Stimulated activated naive B cell treated with anti-CD40 and anti-IgM and Interleukin-4, amounts not matched to agents 10 μg/mL and 1 μg/mL and 100 μg/mL, for 72 hours (primary cell): ENCODE results near the gene RPS4Y2.

ENCODE experiments used
- ATAC-seq, 2 donors: fragments of 150-1000 bp; cut with Tn5 transposase; replicated peaks; 2 replicates each; pipeline ENCODE4 v1.10.0; 2021; ENCODE audit warnings: moderate library complexity in 1 of 2
- DNase-seq: peaks from one replicate; pipeline ENCODE4 v3.0.0; 2021
- H3K27ac Mint-ChIP-seq: one replicate; pipeline ENCODE4 v1.8.0; 2022; ENCODE audit warnings: mild to moderate bottlenecking, mixed read lengths
- H3K27me3 Mint-ChIP-seq, 2 donors: one replicate each; pipeline ENCODE4 v1.8.0; 2022; ENCODE audit warnings: mixed read lengths in 2 of 2
- H3K36me3 Mint-ChIP-seq, 2 donors: one replicate each; pipeline ENCODE4 v1.8.0; 2022; ENCODE audit warnings: mixed read lengths in 2 of 2, mild to moderate bottlenecking in 1 of 2
- H3K4me1 Mint-ChIP-seq, 2 donors: one replicate each; pipeline ENCODE4 v1.8.0; 2022; ENCODE audit warnings: mixed read lengths in 2 of 2, mild to moderate bottlenecking in 1 of 2
- H3K4me3 Mint-ChIP-seq, 2 donors: one replicate each; pipeline ENCODE4 v1.8.0; 2022; ENCODE audit warnings: mild to moderate bottlenecking in 2 of 2, mixed read lengths in 2 of 2, moderate library complexity in 1 of 2
- H3K9me3 Mint-ChIP-seq, 2 donors: one replicate each; pipeline ENCODE4 v1.8.0; 2022; ENCODE audit warnings: mixed read lengths in 2 of 2, mild to moderate bottlenecking in 1 of 2

The RPS4Y2 gene

DNA sequence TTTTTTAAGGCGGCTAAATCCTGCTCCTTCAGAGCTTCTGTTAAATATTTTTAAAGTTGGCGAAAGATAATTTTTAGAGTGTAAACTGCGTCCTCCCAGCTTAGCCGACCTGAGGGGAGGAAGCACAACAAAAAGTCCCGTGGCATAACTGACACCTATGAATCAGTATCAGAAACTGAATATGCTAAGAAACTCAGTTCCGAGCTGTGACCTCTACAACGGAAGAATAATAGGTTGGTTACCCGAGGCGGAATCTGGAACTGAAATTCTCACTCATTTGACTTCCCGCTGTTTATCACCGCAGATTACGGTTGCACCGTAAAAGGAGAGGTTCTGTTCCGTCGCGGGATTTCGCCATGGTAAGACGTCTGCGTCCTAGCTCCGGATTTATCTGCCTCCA, at the start of gene RPS4Y2:
RPS4Y2 (plus strand) TSS at position 301 of the 400 bp plus-strand sequence; CDS start at position 357, 56 bp downstream.
- ATAC-seq (no peak), DNase-seq (no peak)
- Mint-ChIP-seq H3K9me3 (peaks cover 0 to 2% of the 10 kb centered on the region in 2 donors), H3K36me3 (peaks cover 0 to 1% of the 10 kb centered on the region in 2 donors), H3K4me1 (no peaks in the 10 kb centered on the region), H3K27ac (no peak within 1 kb of the TSS), H3K27me3 (no peaks in the 10 kb centered on the region), H3K4me3 (no peak within 1 kb of the TSS)

GRCh38 chrY:20714391-20714790, 41.5 kb upstream of the RPS4Y2 start:
- peaks cover 0 to 10% of the 10 kb centered on the region in 2 donors for H3K9me3 Mint-ChIP-seq
- no peak overlapping the region for H3K4me3 Mint-ChIP-seq
- DNase-seq (no peak), ATAC-seq (peak in 1 of 2 donors; percentile 100)
- H3K36me3 Mint-ChIP-seq: peaks cover 0 to 4% of the 10 kb centered on the region in 2 donors
- H3K27ac Mint-ChIP-seq: no peak overlapping the region
- H3K27me3 Mint-ChIP-seq: no peaks in the 10 kb centered on the region
- peaks cover 0 to 5% of the 10 kb centered on the region in 2 donors for H3K4me1 Mint-ChIP-seq

- H3K27ac Mint-ChIP-seq: no peak overlapping the region
- peaks cover 0 to 3% of the 10 kb centered on the region in 2 donors for H3K9me3 Mint-ChIP-seq
- peak in 1 of 2 donors; percentile 93 for ATAC-seq
- no peaks in the 10 kb centered on the region for H3K27me3 Mint-ChIP-seq
- peaks cover 0 to 40% of the 10 kb centered on the region in 2 donors for H3K4me1 Mint-ChIP-seq
- H3K36me3 Mint-ChIP-seq: no peaks in the 10 kb centered on the region
- DNase-seq: no peak
- no peak overlapping the region for H3K4me3 Mint-ChIP-seq
Observed at GRCh38 chrY:20726184-20726907, 29.6 kb upstream of the RPS4Y2 start.

DNA sequence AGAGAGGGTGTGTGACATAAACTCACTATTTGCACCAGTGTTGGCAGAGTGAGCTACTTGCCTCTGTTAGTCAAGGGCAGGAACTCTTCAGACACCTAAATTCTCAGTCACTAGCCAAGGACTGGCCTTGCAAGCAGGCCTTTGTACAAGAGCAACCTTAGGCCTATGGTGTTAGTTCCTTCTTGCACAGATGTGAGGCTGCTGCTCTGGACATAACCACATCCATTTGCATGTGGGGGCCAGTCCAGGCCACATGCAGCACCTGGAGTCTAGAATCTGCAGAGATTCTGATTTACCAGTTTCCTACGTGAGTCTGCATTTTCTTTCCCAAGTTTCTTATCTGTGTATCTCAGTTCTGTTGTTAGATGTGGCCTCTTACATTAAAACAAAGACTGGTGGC, 20.7 kb upstream of the RPS4Y2 start:
- peak in 1 of 2 donors; percentile 77 for ATAC-seq
- Mint-ChIP-seq H3K36me3 (no peaks in the 10 kb centered on the region), H3K4me1 (peaks cover 0 to 61% of the 10 kb centered on the region in 2 donors), H3K27ac (no peak overlapping the region), H3K4me3 (no peak overlapping the region), H3K9me3 (peaks cover 0 to 1% of the 10 kb centered on the region in 2 donors), H3K27me3 (no peaks in the 10 kb centered on the region)
- no peak for DNase-seq

DNA sequence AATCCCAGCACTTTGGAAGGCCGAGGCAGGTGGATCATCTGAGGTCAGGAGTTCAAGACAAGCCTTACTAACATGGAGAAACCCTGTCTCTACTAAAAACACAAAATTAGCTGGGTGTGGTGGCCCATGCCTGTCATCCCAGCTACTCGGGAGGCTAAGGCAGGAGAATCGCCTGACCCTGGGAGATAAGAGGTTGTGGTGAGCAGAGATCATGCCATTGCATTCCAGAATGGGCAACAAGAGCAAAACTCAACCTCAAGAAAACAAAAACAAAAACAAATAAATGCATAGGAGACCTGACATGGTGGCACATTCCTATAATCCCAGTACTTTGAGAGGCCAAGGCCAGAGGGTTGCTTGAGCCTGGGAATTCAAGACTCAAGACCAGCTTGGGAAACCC, 16.1 kb upstream of the RPS4Y2 start:
- H3K27me3 Mint-ChIP-seq: no peaks in the 10 kb centered on the region
- H3K9me3 Mint-ChIP-seq: peaks cover 0 to 1% of the 10 kb centered on the region in 2 donors
- no peaks in the 10 kb centered on the region for H3K36me3 Mint-ChIP-seq
- DNase-seq: no peak
- H3K4me1 Mint-ChIP-seq: peaks cover 0 to 59% of the 10 kb centered on the region in 2 donors
- H3K27ac Mint-ChIP-seq: no peak overlapping the region
- H3K4me3 Mint-ChIP-seq: no peak overlapping the region
- no peak for ATAC-seq

DNA sequence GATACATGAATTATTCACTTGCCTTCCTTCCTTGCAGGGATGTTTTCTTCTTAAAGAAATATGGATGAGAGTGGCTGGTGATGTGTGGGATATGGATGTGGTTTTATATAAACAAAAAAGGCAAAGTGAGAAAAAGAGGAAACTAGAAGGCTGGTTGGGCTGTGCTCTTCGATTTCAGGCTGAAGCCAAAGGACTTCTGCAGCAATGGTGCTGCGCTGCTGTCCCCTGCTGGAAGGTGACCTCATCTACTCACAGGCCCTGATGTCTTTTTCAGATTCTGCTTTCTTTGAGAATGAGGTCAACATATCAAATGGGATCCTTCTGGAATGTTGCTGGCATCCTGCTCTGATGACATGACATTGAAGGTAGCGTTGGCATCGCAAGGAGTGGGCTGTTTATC, 15.3 kb upstream of the RPS4Y2 start:
- peaks cover 0 to 62% of the 10 kb centered on the region in 2 donors for H3K4me1 Mint-ChIP-seq
- DNase-seq (no peak), ATAC-seq (peak in 1 of 2 donors; percentile 79)
- no peaks in the 10 kb centered on the region for H3K36me3 Mint-ChIP-seq
- no peak overlapping the region for H3K27ac Mint-ChIP-seq
- peaks cover 0 to 1% of the 10 kb centered on the region in 2 donors for H3K9me3 Mint-ChIP-seq
- no peak overlapping the region for H3K4me3 Mint-ChIP-seq
- no peaks in the 10 kb centered on the region for H3K27me3 Mint-ChIP-seq

DNA sequence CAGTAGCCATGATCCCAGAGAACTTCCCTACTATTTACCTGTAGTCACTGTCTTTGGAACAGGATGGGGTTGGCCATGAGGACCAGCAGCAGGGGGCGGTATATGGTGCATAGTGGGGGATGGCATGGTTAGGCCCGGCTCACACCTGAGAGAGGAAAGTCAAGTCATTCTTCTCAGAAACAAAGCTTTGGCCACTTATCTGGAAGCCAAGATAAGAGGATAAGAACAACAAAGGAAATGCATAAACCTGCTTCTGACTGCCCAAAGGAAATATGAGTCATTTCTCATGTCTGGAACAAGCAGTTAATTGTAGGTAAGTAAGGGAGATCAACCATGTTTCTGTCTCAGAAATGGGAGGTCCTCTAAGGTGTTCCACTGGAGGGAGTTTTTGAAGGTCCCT, 10.8 kb upstream of the RPS4Y2 start:
- no peak overlapping the region for H3K4me3 Mint-ChIP-seq
- H3K36me3 Mint-ChIP-seq: no peaks in the 10 kb centered on the region
- no peaks in the 10 kb centered on the region for H3K9me3 Mint-ChIP-seq
- peaks cover 0 to 39% of the 10 kb centered on the region in 2 donors for H3K4me1 Mint-ChIP-seq
- no peaks in the 10 kb centered on the region for H3K27me3 Mint-ChIP-seq
- peak in 1 of 2 donors; percentile 65 for ATAC-seq
- no peak overlapping the region for H3K27ac Mint-ChIP-seq
- DNase-seq: no peak

- H3K36me3 Mint-ChIP-seq: no peaks in the 10 kb centered on the region
- no peak overlapping the region for H3K27ac Mint-ChIP-seq
- ATAC-seq (no peak), DNase-seq (no peak)
- no peaks in the 10 kb centered on the region for H3K27me3 Mint-ChIP-seq
- H3K9me3 Mint-ChIP-seq: no peaks in the 10 kb centered on the region
- no peak overlapping the region for H3K4me3 Mint-ChIP-seq
- H3K4me1 Mint-ChIP-seq: peaks cover 0 to 32% of the 10 kb centered on the region in 2 donors
Observed at GRCh38 chrY:20746919-20747318, 9.0 kb upstream of the RPS4Y2 start.

DNA sequence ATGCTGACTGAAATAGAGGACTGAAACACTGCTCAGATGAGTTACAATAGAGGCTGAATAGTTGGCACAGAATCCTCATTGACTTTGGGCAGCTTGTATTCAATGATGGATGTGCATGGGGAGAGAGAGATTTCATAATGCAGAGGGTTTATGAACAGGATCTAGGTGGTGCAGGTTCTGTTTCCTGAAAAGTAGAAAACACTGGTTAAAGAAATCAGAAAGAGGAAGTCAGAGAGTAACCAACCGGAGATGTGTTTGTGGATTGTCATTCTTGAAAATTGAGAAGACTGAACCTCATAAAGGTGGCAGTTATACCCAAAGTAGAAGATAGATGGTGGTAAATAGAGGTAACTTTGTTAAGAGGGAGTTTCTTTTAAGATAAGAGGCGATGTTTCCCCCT, 8.0 kb downstream of the RPS4Y2 start:
- Mint-ChIP-seq H3K4me3 (peak overlapping the region in 1 of 2 donors; percentile 46), H3K27ac (no peak overlapping the region), H3K27me3 (no peaks in the 10 kb centered on the region), H3K36me3 (peaks cover 0 to 3% of the 10 kb centered on the region in 2 donors), H3K4me1 (peaks cover 0 to 54% of the 10 kb centered on the region in 2 donors), H3K9me3 (no peaks in the 10 kb centered on the region)
- DNase-seq (no peak), ATAC-seq (peak in 1 of 2 donors; percentile 89)

DNA sequence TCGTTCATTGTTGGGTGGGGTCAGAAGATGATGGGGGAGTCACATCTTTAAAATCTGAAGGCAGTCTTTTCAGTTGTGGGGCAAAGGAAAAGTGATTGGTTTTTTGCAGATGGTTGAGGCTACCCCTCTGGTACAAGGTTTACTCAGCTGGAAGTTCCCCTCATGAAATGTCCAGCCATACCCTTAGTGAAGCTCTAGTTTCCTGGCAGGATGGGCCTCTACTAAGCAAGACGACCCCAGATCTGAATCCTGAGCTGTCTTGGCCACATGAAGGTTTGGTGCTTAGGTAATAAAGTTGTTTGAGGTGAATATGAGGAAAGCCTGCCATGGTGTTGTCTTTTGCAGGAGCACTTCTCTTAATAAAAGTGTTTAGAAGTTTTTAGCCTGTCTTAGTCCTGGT, 9.2 kb downstream of the RPS4Y2 start:
- Mint-ChIP-seq H3K4me1 (peaks cover 0 to 54% of the 10 kb centered on the region in 2 donors), H3K9me3 (no peaks in the 10 kb centered on the region), H3K27me3 (no peaks in the 10 kb centered on the region), H3K36me3 (peaks cover 0 to 3% of the 10 kb centered on the region in 2 donors), H3K27ac (no peak overlapping the region), H3K4me3 (no peak overlapping the region)
- peak in 1 of 2 donors; percentile 42 for ATAC-seq
- DNase-seq: no peak

- H3K27me3 Mint-ChIP-seq: no peaks in the 10 kb centered on the region
- peaks cover 0 to 40% of the 10 kb centered on the region in 2 donors for H3K4me1 Mint-ChIP-seq
- H3K4me3 Mint-ChIP-seq: no peak overlapping the region
- peak in 1 of 2 donors; percentile 45 for ATAC-seq
- peaks cover 0 to 7% of the 10 kb centered on the region in 2 donors for H3K36me3 Mint-ChIP-seq
- DNase-seq: no peak
- no peak overlapping the region for H3K27ac Mint-ChIP-seq
- H3K9me3 Mint-ChIP-seq: peaks cover 0 to 9% of the 10 kb centered on the region in 2 donors
Observed at GRCh38 chrY:20770755-20771154, 14.8 kb downstream of the RPS4Y2 start.

DNA sequence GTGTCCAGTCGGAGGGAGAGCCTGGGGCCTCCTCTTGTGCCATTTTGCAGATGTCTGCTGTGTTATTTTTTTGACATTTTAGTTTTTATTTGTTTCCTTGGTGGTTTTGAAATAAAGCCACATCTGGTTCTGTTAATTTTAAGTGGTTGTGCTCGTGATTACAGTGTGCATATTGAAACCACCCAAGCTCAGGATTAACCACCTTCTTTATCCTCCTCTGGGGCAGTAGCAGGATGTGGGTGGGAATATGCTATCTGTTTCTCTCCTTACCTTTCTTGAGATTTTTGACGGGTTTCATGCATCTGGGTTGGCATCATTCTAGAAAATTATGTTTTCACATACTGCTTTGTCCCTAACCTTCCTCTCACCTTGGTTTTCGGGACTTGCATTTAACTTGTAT, 20.2 kb downstream of the RPS4Y2 start:
- peaks cover 0 to 5% of the 10 kb centered on the region in 2 donors for H3K36me3 Mint-ChIP-seq
- H3K9me3 Mint-ChIP-seq: peaks cover 0 to 13% of the 10 kb centered on the region in 2 donors
- H3K4me1 Mint-ChIP-seq: peaks cover 0 to 34% of the 10 kb centered on the region in 2 donors
- H3K4me3 Mint-ChIP-seq: no peak overlapping the region
- no peaks in the 10 kb centered on the region for H3K27me3 Mint-ChIP-seq
- ATAC-seq (no peak), DNase-seq (no peak)
- H3K27ac Mint-ChIP-seq: no peak overlapping the region

GRCh38 chrY:20780104-20780654, 24.3 kb downstream of the RPS4Y2 start:
- no peak for ATAC-seq
- H3K36me3 Mint-ChIP-seq: no peaks in the 10 kb centered on the region

GRCh38 chrY:20780776-20781175, 24.9 kb downstream of the RPS4Y2 start:
- peaks cover 0 to 24% of the 10 kb centered on the region in 2 donors for H3K4me1 Mint-ChIP-seq
- H3K36me3 Mint-ChIP-seq: no peaks in the 10 kb centered on the region
- no peak overlapping the region for H3K4me3 Mint-ChIP-seq
- no peak for ATAC-seq
- H3K9me3 Mint-ChIP-seq: peaks cover 0 to 3% of the 10 kb centered on the region in 2 donors
- DNase-seq: no peak
- H3K27me3 Mint-ChIP-seq: no peaks in the 10 kb centered on the region
- no peak overlapping the region for H3K27ac Mint-ChIP-seq

More at GRCh38 chrY:20780104-20780654, 24.3 kb downstream of the RPS4Y2 start:
- H3K4me1 Mint-ChIP-seq: peaks cover 0 to 24% of the 10 kb centered on the region in 2 donors
- no peak for DNase-seq
- peaks cover 0 to 5% of the 10 kb centered on the region in 2 donors for H3K9me3 Mint-ChIP-seq
- H3K27ac Mint-ChIP-seq: no peak overlapping the region
- H3K27me3 Mint-ChIP-seq: no peaks in the 10 kb centered on the region
- H3K4me3 Mint-ChIP-seq: no peak overlapping the region

DNA sequence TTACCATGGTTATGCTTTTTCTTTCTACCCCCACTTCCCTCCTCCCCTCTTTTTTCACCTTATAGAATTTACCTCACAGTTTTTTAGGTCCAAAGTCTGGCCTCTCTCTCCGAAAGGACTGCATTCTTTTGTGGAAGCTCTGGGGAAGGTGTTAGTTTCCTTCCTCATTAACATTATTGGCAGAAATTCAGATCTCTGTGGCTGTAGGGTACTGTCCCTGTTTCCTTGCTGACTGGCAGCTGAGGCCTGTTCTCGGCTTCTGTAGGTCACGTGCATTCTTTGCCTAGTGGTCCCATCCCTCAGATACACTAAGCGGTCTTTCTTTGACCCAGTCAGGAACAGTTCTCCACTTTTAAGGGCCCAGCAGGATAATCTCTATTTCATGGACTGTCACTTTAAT, 25.5 kb downstream of the RPS4Y2 start:
- Mint-ChIP-seq H3K27me3 (no peaks in the 10 kb centered on the region), H3K4me1 (peaks cover 0 to 18% of the 10 kb centered on the region in 2 donors), H3K9me3 (peaks cover 0 to 2% of the 10 kb centered on the region in 2 donors), H3K4me3 (no peak overlapping the region), H3K27ac (no peak overlapping the region), H3K36me3 (no peaks in the 10 kb centered on the region)
- DNase-seq (no peak), ATAC-seq (peak in 1 of 2 donors; percentile 65)
